CD4-positive, alpha-beta memory T cell (primary cell): ENCODE results near the gene TACR2. TPM values are rescaled to one million over a fixed set of nuclear protein-coding genes. Genes with fewer than 3 reads are reported as not detected.
A peak's percentile ranks its signal among the peaks of the same experiment; 100 is the strongest.

Experiments
- CTCF ChIA-PET: fragments of 350-600 bp; sonication (Branson Sonifier 250); formaldehyde crosslinking; loops from one replicate; lab custom pipeline; 2021; ENCODE audit warnings: inconsistent platforms; ENCODE audit not compliant: partially characterized antibody; lab: Charles Lee
- POLR2A ChIA-PET: fragments of 350-600 bp; sonication (Branson Sonifier 250); formaldehyde crosslinking; loops from one replicate; lab custom pipeline; 2021; ENCODE audit not compliant: partially characterized antibody; lab: Charles Lee
- DNase-seq, 5 donors: peaks; one replicate each; pipeline versions ENCODE4 v3.0.0 to v3.0.0-alpha.2; 2020 to 2022; ENCODE audit warnings: mixed read lengths in 1 of 5
- H3K27ac ChIP-seq: one replicate; pipeline ENCODE4 v1.7.0; 2013; ENCODE audit warnings: low read depth, low read length
- H3K27me3 ChIP-seq: 2 replicates; pipeline ENCODE4 v1.7.0; 2013; ENCODE audit warnings: mild to moderate bottlenecking, low read length, moderate library complexity; ENCODE audit not compliant: insufficient read depth
- H3K36me3 ChIP-seq: 2 replicates; pipeline ENCODE4 v1.7.0; 2013; ENCODE audit warnings: mild to moderate bottlenecking, low read length, moderate library complexity; ENCODE audit not compliant: insufficient read depth
- H3K4me1 ChIP-seq: 2 replicates; pipeline ENCODE4 v1.7.0; 2013; ENCODE audit warnings: mild to moderate bottlenecking, low read length, moderate library complexity; ENCODE audit not compliant: insufficient read depth
- H3K4me3 ChIP-seq, 2 donors: one replicate each; pipeline ENCODE4 v1.7.0; 2013; ENCODE audit warnings: low read length in 2 of 2, mild to moderate bottlenecking in 1 of 2
- H3K9me3 ChIP-seq, 2 donors: one replicate each; pipeline ENCODE4 v1.7.0; 2013; ENCODE audit warnings: low read length in 2 of 2, control low read depth in 1 of 2; ENCODE audit not compliant: control insufficient read depth in 1 of 2
- H3K27ac Mint-ChIP-seq, 7 donors: one replicate each; pipeline ENCODE4 v1.8.0; 2020 to 2021; ENCODE audit warnings: mixed read lengths in 7 of 7, mild to moderate bottlenecking in 6 of 7, inconsistent platforms in 3 of 7, moderate library complexity in 3 of 7
- H3K27me3 Mint-ChIP-seq, 2 donors: one replicate each; pipeline ENCODE4 v1.8.0; 2020 to 2021; ENCODE audit warnings: mixed read lengths in 2 of 2
- H3K36me3 Mint-ChIP-seq, 2 donors: one replicate each; pipeline ENCODE4 v1.8.0; 2020 to 2021; ENCODE audit warnings: mixed read lengths in 2 of 2, inconsistent platforms in 1 of 2, mild to moderate bottlenecking in 1 of 2
- H3K4me1 Mint-ChIP-seq, 4 donors: one replicate each; pipeline ENCODE4 v1.8.0; 2020 to 2021; ENCODE audit warnings: mixed read lengths in 4 of 4, mild to moderate bottlenecking in 1 of 4
- H3K4me3 Mint-ChIP-seq, 8 donors: one replicate each; pipeline ENCODE4 v1.8.0; 2020 to 2021; ENCODE audit warnings: mixed read lengths in 8 of 8, mild to moderate bottlenecking in 7 of 8, moderate library complexity in 6 of 8, inconsistent platforms in 3 of 8
- H3K9me3 Mint-ChIP-seq, 8 donors: one replicate each; pipeline ENCODE4 v1.8.0; 2020 to 2021; ENCODE audit warnings: mixed read lengths in 8 of 8, mild to moderate bottlenecking in 5 of 8, inconsistent platforms in 3 of 8, moderate library complexity in 1 of 8
- intact Hi-C: fragments of 100-400 bp; cut with micrococcal nuclease; formaldehyde crosslinking; loops from one replicate; pipeline ENCODE4 v1.15.1; 2023
- polyA plus RNA-seq, 2 donors: library from polyadenylated mRNA; unstranded; fragments of 300-500 nt; fragmentation: Illumina TruSeq; gene quantifications; one replicate each; pipeline ENCODE4 v1.2.3, GENCODE V29; 2021
- total RNA-seq, 2 experiments: library from RNA; stranded (reverse); gene quantifications; one replicate each; pipeline ENCODE4 v1.2.3, GENCODE V29; 2021

The TACR2 gene
- total RNA-seq (under 1 TPM in 1 of 2 experiments, not detected in 1; 0.19 TPM), polyA plus RNA-seq (under 1 TPM in 1 of 2 donors, not detected in 1; 0.17 TPM)

GRCh38 chr10:69416695-69417094 is at the start of gene TACR2:
Gene TACR2, minus strand, starts transcription at chr10:69416918. Its CDS starts 595 bp downstream, at chr10:69416323.
- Mint-ChIP-seq H3K9me3 (no peaks in the 10 kb centered on the region), H3K27ac (no peak within 1 kb of the TSS), H3K4me3 (no peak within 1 kb of the TSS), H3K36me3 (no peaks in the 10 kb centered on the region), H3K27me3 (no peaks in the 10 kb centered on the region), H3K4me1 (peaks cover 0 to 10% (median 3%) of the 10 kb centered on the region in 4 donors)
- intact Hi-C loops, result no loop called here
- Histone ChIP-seq H3K36me3 (no peaks in the 10 kb centered on the region), H3K9me3 (no peaks in the 10 kb centered on the region), H3K27me3 (no peaks in the 10 kb centered on the region), H3K4me3 (no peak within 1 kb of the TSS), H3K4me1 (peaks cover 3% of the 10 kb centered on the region), H3K27ac (no peak within 1 kb of the TSS)
- DNase-seq, result no peak
- ChIA-PET POLR2A (interaction anchor here (1.3 kb wide), 1 partner anchor 9 kb away, joined by 4 read pairs; no protein-coding TSS in a partner anchor), CTCF (interaction anchor here (1.3 to 1.5 kb wide), 4 partner anchors 9 to 99 kb away, joined by 3 to 6 read pairs (median 4); no protein-coding TSS in a partner anchor)

GRCh38 chr10:69466158-69466490 is 49.4 kb upstream of the TACR2 start:
- H3K27ac Mint-ChIP-seq, result peak overlapping the region in 6 of 7 donors; percentile 57 to 92 (median 87)
- Histone ChIP-seq H3K9me3 (no peaks in the 10 kb centered on the region), H3K36me3 (no peaks in the 10 kb centered on the region), H3K4me3 (no peak overlapping the region), H3K27me3 (no peaks in the 10 kb centered on the region), H3K4me1 (peaks cover 47% of the 10 kb centered on the region), H3K27ac (no peak overlapping the region)
- H3K4me1 Mint-ChIP-seq, result peaks cover 11 to 60% (median 31%) of the 10 kb centered on the region in 4 donors
- POLR2A ChIA-PET, result interaction anchor here (0.7 to 1.6 kb wide), 3 partner anchors 16 to 42 kb away, joined by 3 to 4 read pairs (median 4); no protein-coding TSS in a partner anchor
- peak overlapping the region in 4 of 8 donors; percentile 9 to 65 (median 42) for H3K4me3 Mint-ChIP-seq
- intact Hi-C loops, result no loop called here
- peaks cover 0 to 5% of the 10 kb centered on the region in 2 donors for H3K36me3 Mint-ChIP-seq
- peaks cover 0 to 2% of the 10 kb centered on the region in 2 donors for H3K27me3 Mint-ChIP-seq
- H3K9me3 Mint-ChIP-seq, result no peaks in the 10 kb centered on the region
- no peak for DNase-seq
- CTCF ChIA-PET, result interaction anchor here (0.6 to 3.2 kb wide), 3 partner anchors 10 to 39 kb away, joined by 3 to 21 read pairs (median 3); partner anchors contain the start of gene TSPAN15

GRCh38 chr10:69465457-69466157 is 48.9 kb upstream of the TACR2 start:
- intact Hi-C loops, result no loop called here
- peak in 3 of 5 donors; percentile 4 to 51 (median 22) for DNase-seq
- Histone ChIP-seq H3K4me3 (no peak overlapping the region), H3K27me3 (no peaks in the 10 kb centered on the region), H3K36me3 (no peaks in the 10 kb centered on the region), H3K9me3 (no peaks in the 10 kb centered on the region), H3K4me1 (peaks cover 52% of the 10 kb centered on the region), H3K27ac (peak overlapping the region; percentile 30)
- peaks cover 11 to 66% (median 35%) of the 10 kb centered on the region in 4 donors for H3K4me1 Mint-ChIP-seq
- CTCF ChIA-PET, result interaction anchor here (1.2 to 3.2 kb wide), 2 partner anchors 9 to 15 kb away, joined by 3 to 21 read pairs; partner anchors contain the start of gene TSPAN15
- H3K27ac Mint-ChIP-seq, result peak overlapping the region; percentile 85 to 92 (median 88)
- H3K9me3 Mint-ChIP-seq, result no peaks in the 10 kb centered on the region
- peaks cover 0 to 2% of the 10 kb centered on the region in 2 donors for H3K27me3 Mint-ChIP-seq
- peak overlapping the region; percentile 4 to 72 (median 50) for H3K4me3 Mint-ChIP-seq
- POLR2A ChIA-PET, result interaction anchor here (1.0 to 1.6 kb wide), 2 partner anchors 13 to 42 kb away, joined by 3 to 4 read pairs; no protein-coding TSS in a partner anchor
- peaks cover 0 to under 1% of the 10 kb centered on the region in 2 donors for H3K36me3 Mint-ChIP-seq

- Histone ChIP-seq H3K27me3 (no peaks in the 10 kb centered on the region), H3K36me3 (no peaks in the 10 kb centered on the region), H3K4me3 (no peak overlapping the region), H3K4me1 (peaks cover 52% of the 10 kb centered on the region), H3K27ac (peak overlapping the region; percentile 30), H3K9me3 (no peaks in the 10 kb centered on the region)
- H3K36me3 Mint-ChIP-seq, result no peaks in the 10 kb centered on the region
- H3K4me3 Mint-ChIP-seq, result peak overlapping the region in 7 of 8 donors; percentile 4 to 72 (median 51)
- POLR2A ChIA-PET, result interaction anchor here (1.0 to 1.6 kb wide), 2 partner anchors 12 to 41 kb away, joined by 3 to 4 read pairs; no protein-coding TSS in a partner anchor
- DNase-seq, result peak in 3 of 5 donors; percentile 7 to 14 (median 10)
- no peaks in the 10 kb centered on the region for H3K27me3 Mint-ChIP-seq
- no peaks in the 10 kb centered on the region for H3K9me3 Mint-ChIP-seq
- H3K27ac Mint-ChIP-seq, result peak overlapping the region; percentile 85 to 92 (median 88)
- H3K4me1 Mint-ChIP-seq, result peaks cover 10 to 68% (median 35%) of the 10 kb centered on the region in 4 donors
- intact Hi-C loops, result no loop called here
- CTCF ChIA-PET, result interaction anchor here (1.2 to 3.2 kb wide), 2 partner anchors 8 to 14 kb away, joined by 3 to 21 read pairs; partner anchors contain the start of gene TSPAN15
These were observed 48.2 kb upstream of the TACR2 start for GRCh38 chr10:69464801-69465401.

GRCh38 chr10:69464401-69464800 is 47.7 kb upstream of the TACR2 start:
- no peaks in the 10 kb centered on the region for H3K36me3 ChIP-seq
- intact Hi-C loops, result no loop called here
- H3K27me3 ChIP-seq, result no peaks in the 10 kb centered on the region
- peak overlapping the region; percentile 63 to 92 (median 88) for H3K27ac Mint-ChIP-seq
- POLR2A ChIA-PET, result no interaction called here
- no peaks in the 10 kb centered on the region for H3K36me3 Mint-ChIP-seq
- H3K27ac ChIP-seq, result peak overlapping the region; percentile 30
- no peaks in the 10 kb centered on the region for H3K27me3 Mint-ChIP-seq
- H3K4me3 Mint-ChIP-seq, result peak overlapping the region in 4 of 8 donors; percentile 12 to 65 (median 52)
- no peaks in the 10 kb centered on the region for H3K9me3 Mint-ChIP-seq
- H3K9me3 ChIP-seq, result no peaks in the 10 kb centered on the region
- CTCF ChIA-PET, result interaction anchor here (3.2 kb wide), 1 partner anchor 14 kb away, joined by 21 read pairs; the partner anchor contains the start of gene TSPAN15
- no peak overlapping the region for H3K4me3 ChIP-seq
- H3K4me1 ChIP-seq, result peaks cover 52% of the 10 kb centered on the region
- H3K4me1 Mint-ChIP-seq, result peaks cover 9 to 68% (median 35%) of the 10 kb centered on the region in 4 donors
- no peak for DNase-seq

GRCh38 chr10:69463886-69464285 is 47.2 kb upstream of the TACR2 start:
- Mint-ChIP-seq H3K36me3 (no peaks in the 10 kb centered on the region), H3K4me3 (peak overlapping the region in 6 of 8 donors; percentile 23 to 50 (median 32)), H3K27ac (peak overlapping the region in 6 of 7 donors; percentile 24 to 88 (median 78)), H3K27me3 (no peaks in the 10 kb centered on the region), H3K4me1 (peaks cover 9 to 68% (median 35%) of the 10 kb centered on the region in 4 donors), H3K9me3 (no peaks in the 10 kb centered on the region)
- H3K4me1 ChIP-seq, result peaks cover 52% of the 10 kb centered on the region
- ChIA-PET CTCF (interaction anchor here (3.2 kb wide), 1 partner anchor 13 kb away, joined by 21 read pairs; the partner anchor contains the start of gene TSPAN15), POLR2A (no interaction called here)
- no peaks in the 10 kb centered on the region for H3K27me3 ChIP-seq
- peak overlapping the region; percentile 30 for H3K27ac ChIP-seq
- no peaks in the 10 kb centered on the region for H3K36me3 ChIP-seq
- DNase-seq, result no peak
- intact Hi-C loops, result no loop called here
- H3K4me3 ChIP-seq, result no peak overlapping the region
- H3K9me3 ChIP-seq, result no peaks in the 10 kb centered on the region
